Stimulated activated CD8-positive, alpha-beta memory T cell treated with anti-CD3 and anti-CD28 coated beads, Interleukin-4, amount 100 ng/mL, for 1 hour (primary cell): ENCODE measurements around the gene UGDH.

Experiments
- DNase-seq, 2 donors: peaks; one replicate each; pipeline ENCODE4 v3.0.0-alpha.2; 2020; ENCODE audit warnings: low read depth in 2 of 2, low spot score in 1 of 2

The UGDH gene

GRCh38 chr4:39453738-39454137, 73.5 kb downstream of the UGDH start:
- no peak for DNase-seq

- DNase-seq = no peak
These were observed 74.2 kb downstream of the UGDH start for GRCh38 chr4:39452860-39453587.

DNA sequence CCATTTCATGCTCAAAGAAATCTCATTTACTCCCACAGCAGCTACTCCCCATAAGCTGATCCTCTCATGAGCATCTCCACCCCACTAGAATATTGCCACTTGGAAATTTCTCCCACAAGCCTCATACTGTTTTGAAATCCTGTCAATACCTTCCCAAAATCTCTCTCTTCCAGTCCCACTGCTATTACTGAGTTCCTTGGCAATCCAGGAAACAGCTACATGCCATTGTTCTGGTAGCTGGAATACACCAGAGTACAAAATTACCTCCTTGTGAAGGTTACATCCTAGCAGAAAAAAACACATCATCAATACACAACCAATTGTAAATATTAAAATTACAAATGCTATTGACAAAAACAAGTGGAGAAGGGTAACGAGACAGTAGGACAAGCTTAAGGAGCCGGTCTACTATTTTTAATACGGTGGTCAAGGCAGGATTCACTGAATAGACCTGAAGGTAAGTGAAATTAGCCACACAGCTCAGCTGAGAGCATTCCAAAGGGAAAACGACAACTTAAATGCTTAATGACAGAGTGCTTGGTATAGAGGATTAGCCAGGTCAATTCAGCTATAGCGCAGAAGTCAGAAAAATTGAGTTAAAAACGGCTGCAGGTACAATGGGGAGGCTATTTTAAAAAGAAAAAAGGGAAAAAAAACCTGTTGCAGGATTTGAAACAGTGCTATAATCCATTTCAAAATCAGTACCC, 74.9 kb downstream of the UGDH start:
- no peak for DNase-seq

DNA sequence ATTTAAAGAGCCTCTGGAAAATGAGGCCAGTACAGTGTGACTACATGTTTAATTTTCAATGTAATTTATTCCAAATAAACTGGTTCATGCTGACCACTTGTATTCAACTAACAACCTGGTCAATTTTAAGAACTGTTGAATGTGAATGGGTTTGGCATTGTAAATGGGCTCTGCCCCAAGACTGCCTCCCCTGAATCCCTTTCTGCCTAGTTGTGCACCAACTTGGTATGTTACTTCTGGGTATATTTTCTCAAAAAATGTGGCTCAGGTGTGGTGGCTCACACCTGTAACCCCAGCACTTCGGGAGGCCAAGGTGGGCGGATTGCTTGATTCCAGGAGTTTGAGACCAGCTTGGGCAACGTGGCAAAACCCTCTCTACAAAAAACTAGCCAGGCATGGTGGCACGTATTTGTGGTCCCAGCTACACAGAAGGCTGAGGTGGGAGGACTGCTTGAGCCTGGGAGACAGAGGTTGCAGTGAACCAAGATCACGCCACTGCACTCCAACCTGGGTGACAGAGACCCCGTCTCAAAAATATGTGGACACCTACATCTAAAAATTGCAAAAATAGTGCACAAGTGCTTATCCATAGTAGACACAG, 75.7 kb downstream of the UGDH start:
- no peak for DNase-seq

DNA sequence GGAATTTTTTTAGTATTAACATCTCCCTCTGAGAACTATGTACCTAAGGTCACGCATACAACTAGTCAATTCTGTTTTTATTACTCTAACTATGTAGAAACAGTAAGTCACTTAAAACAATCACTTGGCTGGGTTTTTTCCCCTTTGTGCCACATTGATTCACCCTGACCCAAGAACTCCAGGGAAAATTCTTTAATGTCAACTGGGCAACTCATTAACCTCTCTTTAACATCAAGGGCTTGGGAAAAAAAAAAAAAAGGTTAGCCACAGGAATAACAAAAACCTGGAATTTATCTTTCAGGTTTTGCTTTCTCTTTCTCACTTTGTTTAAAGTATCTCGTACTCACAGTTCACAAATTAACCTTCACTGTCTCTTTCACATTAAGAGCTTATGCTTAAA, 76.6 kb downstream of the UGDH start:
- no peak for DNase-seq
